H1 (cell line): ENCODE results near the gene PRKN. TPM values are rescaled to one million over a fixed set of nuclear protein-coding genes. Genes with fewer than 3 reads are reported as not detected.

Experiments used
- CHD2 ChIP-seq: IDR thresholded peaks from 2 replicates; pipeline ENCODE4 v1.6.1; 2012; ENCODE audit warnings: low read length, improper control_type of control experiment
- PHF8 ChIP-seq: fragments of 200-600 bp; sonication (generic); conservative IDR thresholded peaks from 2 replicates; pipeline ENCODE4 v1.7.1; 2012; ENCODE audit warnings: low read depth, mild to moderate bottlenecking, inconsistent platforms, low read length, moderate library complexity
- polyA plus RNA-seq, 7 experiments: library from polyadenylated mRNA; depleted of rRNA in 3 of 7; stranded (reverse) in 5 of 7; unstranded in 2 of 7; fragments of >200 nt in 5 of 7; fragments of 200-250 nt in 2 of 7; gene quantifications; 1 replicate in 5 of 7; 2 replicates in 1 of 7; 4 replicates in 1 of 7; pipeline versions ENCODE4 v1.2.1 to v1.2.3, GENCODE V29; 2011 to 2013; ENCODE audit warnings: missing spikeins in 2 of 7, mixed read lengths in 2 of 7
- total RNA-seq: library from RNA; stranded (reverse); fragmentation: NEBNext Ultra II Directional; extraction: Animal tissue kit (Norgen Biotek cat#: 25700); gene quantifications from 2 replicates; pipeline ENCODE4 v1.2.1, GENCODE V29; 2021
- TF ChIP-seq, protein P1 (sequence below): fragments of 300-600 bp; sonication (generic); IDR thresholded peaks from 2 replicates; pipeline ENCODE4 v1.7.1; 2012; ENCODE audit warnings: low read length, moderate library complexity, mild to moderate bottlenecking, inconsistent platforms; ENCODE audit not compliant: insufficient replicate concordance

The PRKN gene
- total and polyA plus RNA-seq, 2 of the 8 experiments (the other 6 are each of a cell fraction or from before 2014, with no cell fraction given): 0.13 to 0.29 TPM

DNA sequence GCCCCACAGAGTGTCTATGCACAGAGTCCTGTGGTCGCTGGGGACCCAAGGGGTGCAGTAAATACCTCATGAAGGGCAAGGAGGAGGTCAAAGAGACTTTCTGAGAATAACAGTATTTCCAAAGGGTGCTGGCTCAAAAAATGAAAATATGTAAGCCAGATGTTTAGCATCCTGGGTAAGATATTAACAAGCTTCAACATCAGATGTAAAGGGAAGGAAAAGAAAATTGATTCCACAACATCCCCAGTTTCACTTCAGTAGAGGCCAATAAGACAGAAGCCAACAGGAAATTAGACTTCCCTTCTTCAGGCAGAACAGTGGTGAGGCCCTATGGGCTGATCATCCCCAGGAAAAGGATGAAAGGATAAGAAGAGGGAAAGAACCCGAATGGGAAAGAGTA lies 434.7 kb downstream of the PRKN start (continued):
- TF ChIP-seq, protein P1, sequence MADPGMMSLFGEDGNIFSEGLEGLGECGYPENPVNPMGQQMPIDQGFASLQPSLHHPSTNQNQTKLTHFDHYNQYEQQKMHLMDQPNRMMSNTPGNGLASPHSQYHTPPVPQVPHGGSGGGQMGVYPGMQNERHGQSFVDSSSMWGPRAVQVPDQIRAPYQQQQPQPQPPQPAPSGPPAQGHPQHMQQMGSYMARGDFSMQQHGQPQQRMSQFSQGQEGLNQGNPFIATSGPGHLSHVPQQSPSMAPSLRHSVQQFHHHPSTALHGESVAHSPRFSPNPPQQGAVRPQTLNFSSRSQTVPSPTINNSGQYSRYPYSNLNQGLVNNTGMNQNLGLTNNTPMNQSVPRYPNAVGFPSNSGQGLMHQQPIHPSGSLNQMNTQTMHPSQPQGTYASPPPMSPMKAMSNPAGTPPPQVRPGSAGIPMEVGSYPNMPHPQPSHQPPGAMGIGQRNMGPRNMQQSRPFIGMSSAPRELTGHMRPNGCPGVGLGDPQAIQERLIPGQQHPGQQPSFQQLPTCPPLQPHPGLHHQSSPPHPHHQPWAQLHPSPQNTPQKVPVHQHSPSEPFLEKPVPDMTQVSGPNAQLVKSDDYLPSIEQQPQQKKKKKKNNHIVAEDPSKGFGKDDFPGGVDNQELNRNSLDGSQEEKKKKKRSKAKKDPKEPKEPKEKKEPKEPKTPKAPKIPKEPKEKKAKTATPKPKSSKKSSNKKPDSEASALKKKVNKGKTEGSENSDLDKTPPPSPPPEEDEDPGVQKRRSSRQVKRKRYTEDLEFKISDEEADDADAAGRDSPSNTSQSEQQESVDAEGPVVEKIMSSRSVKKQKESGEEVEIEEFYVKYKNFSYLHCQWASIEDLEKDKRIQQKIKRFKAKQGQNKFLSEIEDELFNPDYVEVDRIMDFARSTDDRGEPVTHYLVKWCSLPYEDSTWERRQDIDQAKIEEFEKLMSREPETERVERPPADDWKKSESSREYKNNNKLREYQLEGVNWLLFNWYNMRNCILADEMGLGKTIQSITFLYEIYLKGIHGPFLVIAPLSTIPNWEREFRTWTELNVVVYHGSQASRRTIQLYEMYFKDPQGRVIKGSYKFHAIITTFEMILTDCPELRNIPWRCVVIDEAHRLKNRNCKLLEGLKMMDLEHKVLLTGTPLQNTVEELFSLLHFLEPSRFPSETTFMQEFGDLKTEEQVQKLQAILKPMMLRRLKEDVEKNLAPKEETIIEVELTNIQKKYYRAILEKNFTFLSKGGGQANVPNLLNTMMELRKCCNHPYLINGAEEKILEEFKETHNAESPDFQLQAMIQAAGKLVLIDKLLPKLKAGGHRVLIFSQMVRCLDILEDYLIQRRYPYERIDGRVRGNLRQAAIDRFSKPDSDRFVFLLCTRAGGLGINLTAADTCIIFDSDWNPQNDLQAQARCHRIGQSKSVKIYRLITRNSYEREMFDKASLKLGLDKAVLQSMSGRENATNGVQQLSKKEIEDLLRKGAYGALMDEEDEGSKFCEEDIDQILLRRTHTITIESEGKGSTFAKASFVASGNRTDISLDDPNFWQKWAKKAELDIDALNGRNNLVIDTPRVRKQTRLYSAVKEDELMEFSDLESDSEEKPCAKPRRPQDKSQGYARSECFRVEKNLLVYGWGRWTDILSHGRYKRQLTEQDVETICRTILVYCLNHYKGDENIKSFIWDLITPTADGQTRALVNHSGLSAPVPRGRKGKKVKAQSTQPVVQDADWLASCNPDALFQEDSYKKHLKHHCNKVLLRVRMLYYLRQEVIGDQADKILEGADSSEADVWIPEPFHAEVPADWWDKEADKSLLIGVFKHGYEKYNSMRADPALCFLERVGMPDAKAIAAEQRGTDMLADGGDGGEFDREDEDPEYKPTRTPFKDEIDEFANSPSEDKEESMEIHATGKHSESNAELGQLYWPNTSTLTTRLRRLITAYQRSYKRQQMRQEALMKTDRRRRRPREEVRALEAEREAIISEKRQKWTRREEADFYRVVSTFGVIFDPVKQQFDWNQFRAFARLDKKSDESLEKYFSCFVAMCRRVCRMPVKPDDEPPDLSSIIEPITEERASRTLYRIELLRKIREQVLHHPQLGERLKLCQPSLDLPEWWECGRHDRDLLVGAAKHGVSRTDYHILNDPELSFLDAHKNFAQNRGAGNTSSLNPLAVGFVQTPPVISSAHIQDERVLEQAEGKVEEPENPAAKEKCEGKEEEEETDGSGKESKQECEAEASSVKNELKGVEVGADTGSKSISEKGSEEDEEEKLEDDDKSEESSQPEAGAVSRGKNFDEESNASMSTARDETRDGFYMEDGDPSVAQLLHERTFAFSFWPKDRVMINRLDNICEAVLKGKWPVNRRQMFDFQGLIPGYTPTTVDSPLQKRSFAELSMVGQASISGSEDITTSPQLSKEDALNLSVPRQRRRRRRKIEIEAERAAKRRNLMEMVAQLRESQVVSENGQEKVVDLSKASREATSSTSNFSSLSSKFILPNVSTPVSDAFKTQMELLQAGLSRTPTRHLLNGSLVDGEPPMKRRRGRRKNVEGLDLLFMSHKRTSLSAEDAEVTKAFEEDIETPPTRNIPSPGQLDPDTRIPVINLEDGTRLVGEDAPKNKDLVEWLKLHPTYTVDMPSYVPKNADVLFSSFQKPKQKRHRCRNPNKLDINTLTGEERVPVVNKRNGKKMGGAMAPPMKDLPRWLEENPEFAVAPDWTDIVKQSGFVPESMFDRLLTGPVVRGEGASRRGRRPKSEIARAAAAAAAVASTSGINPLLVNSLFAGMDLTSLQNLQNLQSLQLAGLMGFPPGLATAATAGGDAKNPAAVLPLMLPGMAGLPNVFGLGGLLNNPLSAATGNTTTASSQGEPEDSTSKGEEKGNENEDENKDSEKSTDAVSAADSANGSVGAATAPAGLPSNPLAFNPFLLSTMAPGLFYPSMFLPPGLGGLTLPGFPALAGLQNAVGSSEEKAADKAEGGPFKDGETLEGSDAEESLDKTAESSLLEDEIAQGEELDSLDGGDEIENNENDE: no peak
- TF ChIP-seq CHD2 (no peak), PHF8 (no peak)
